22Rv1 (cell line): ENCODE measurements around the gene MAST4.

Experiments
- CTCF ChIP-seq: fragments of 450-650 bp; IDR thresholded peaks from 2 replicates; pipeline ENCODE4 v1.5.1; 2017; ENCODE audit warnings: mild to moderate bottlenecking
- ZFX ChIP-seq: fragments of 450-650 bp; IDR thresholded peaks from 2 replicates; pipeline ENCODE4 v1.6.1; 2017; ENCODE audit warnings: antibody characterized with exemption, borderline replicate concordance

GRCh38 chr5:66633754-66634153 lies 37.6 kb downstream of the MAST4 start:
- TF ChIP-seq CTCF = no peak
- TF ChIP-seq ZFX = no peak
